GM13976 (cell line): Measurements from ENCODE around the gene LRIG1.

Source experiments
- DNase-seq: peaks from one replicate; pipeline ENCODE4 v3.0.0; 2012; ENCODE audit warnings: low spot score
- in situ Hi-C: fragments of 300-500 bp; cut with MboI; formaldehyde crosslinking; loops from one replicate; pipeline ENCODE4 v1.12.0; 2022; ENCODE audit warnings: low sequenced_read_pairs, mixed read lengths, inconsistent platforms; ENCODE audit not compliant: unreplicated experiment
- TF ChIP-seq, protein P1 (sequence below): IDR thresholded peaks from 2 replicates; pipeline ENCODE4 v1.5.1; 2012; ENCODE audit warnings: borderline replicate concordance, mild to moderate bottlenecking; ENCODE audit not compliant: insufficient read depth; ENCODE audit errors: extremely low read depth, missing control alignments, control extremely low read depth

Gene LRIG1

DNA sequence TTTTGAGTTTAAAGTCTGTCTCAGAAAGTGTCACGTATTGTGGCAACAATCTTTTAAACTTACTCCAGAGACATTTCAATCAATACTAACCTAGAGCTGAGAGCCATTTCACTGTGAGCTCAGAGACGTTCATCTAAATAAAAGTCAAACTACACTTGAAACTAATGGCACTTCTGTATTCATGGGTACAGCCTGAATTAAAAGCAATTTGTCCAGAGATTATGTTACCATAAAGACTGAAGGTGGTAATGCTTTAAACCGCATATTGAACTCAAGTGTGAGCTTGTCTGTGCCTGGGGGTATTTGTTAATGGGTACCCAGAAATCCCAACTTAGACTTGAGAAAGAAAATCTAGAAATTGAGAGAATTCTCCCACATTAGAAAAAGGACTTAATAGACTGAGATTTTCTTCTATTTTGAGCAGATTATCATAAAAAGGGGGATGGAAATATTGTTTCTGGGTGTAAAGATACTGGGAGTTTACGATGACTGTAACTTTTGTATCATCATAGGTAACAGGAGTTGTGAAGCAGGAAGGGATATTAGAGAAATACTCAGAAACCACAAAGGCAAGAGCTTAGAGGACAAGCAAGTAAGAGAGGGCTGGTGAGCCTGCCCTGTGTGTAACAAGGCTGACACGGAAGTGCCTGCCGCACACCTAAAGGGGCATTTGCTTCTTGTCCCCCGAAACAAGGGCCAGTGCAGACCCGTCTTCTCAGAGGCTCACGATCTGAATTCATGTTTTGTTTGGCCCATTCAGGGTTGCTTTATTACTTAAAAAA is 36.9 kb downstream of the LRIG1 start:
- DNase-seq, result no peak
- TF ChIP-seq, protein P1, sequence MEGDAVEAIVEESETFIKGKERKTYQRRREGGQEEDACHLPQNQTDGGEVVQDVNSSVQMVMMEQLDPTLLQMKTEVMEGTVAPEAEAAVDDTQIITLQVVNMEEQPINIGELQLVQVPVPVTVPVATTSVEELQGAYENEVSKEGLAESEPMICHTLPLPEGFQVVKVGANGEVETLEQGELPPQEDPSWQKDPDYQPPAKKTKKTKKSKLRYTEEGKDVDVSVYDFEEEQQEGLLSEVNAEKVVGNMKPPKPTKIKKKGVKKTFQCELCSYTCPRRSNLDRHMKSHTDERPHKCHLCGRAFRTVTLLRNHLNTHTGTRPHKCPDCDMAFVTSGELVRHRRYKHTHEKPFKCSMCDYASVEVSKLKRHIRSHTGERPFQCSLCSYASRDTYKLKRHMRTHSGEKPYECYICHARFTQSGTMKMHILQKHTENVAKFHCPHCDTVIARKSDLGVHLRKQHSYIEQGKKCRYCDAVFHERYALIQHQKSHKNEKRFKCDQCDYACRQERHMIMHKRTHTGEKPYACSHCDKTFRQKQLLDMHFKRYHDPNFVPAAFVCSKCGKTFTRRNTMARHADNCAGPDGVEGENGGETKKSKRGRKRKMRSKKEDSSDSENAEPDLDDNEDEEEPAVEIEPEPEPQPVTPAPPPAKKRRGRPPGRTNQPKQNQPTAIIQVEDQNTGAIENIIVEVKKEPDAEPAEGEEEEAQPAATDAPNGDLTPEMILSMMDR, result no peak
- in situ Hi-C loops, result no loop called here

DNA sequence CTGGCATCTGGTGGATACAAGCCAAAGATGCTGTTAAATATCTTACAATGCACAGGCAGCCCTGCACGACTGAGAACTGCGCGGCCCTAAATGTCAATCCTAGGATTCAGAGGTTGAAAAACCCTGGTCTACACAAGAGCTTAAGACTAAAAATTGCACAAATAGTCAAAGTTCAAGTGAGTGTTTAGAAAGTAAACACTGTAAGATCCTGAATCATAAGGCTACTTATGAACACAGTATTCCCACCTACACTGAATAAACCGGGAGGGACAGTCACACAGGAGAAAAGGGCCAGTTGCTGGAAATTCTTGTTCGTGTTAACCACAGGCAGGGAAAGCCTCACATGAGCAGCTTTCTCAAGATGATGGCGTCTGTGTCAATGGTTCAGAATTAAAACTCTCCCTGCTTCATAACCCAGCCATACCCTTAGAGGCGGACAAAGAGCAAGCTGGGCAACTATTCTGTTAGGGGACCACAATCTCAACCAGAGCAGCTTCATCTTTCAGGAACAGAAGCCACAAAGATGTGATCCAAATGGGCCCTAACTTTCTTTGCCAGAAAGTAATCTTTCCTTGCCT is 37.7 kb downstream of the LRIG1 start:
- in situ Hi-C loops, result no loop called here
- TF ChIP-seq, protein P1, result no peak
- no peak for DNase-seq

DNA sequence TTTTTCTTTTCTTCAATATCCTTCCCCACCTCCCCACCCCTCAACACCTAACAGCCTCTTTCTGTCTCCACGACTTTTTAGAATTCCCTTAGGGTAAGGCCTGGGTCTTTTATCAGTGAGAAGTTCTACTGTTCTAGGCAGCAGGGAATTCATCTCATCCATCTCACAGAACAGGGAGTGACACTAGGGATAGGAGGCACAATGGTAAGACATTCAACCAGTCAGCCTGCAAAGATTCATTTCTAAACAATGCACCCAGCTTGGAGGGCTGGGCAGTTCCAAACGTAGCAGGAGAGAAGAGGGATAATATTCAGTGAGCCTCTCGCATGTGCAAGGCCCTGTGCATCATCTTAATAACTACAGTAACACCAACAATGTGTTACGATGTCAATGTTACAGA is 43.6 kb downstream of the LRIG1 start:
- DNase-seq, result no peak
- TF ChIP-seq, protein P1, result no peak
- in situ Hi-C loops, result no loop called here

DNA sequence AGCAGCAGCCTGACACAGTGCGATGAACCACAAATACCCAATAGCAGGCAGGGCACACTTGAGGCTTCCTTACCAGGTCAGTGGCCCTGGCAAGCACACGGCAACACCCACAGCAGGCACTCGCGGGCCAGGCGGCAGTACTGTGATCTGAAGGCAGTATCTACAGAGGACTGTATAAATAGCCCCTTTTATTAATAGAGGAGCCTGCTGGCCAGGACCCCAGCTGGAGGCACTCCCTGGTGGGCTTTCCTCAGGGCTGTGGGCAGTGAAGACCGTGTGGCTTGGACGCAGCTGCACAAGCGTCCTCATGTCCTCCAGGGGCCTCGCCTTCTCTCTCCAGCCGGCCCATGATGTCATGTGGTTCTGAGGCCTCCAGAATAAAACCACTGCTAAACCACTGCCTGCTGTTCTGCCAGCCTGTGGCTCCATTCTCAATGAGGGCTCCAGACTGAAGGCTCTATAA is 44.1 kb downstream of the LRIG1 start:
- in situ Hi-C loops, result no loop called here
- DNase-seq, result no peak
- TF ChIP-seq, protein P1, result no peak

DNA sequence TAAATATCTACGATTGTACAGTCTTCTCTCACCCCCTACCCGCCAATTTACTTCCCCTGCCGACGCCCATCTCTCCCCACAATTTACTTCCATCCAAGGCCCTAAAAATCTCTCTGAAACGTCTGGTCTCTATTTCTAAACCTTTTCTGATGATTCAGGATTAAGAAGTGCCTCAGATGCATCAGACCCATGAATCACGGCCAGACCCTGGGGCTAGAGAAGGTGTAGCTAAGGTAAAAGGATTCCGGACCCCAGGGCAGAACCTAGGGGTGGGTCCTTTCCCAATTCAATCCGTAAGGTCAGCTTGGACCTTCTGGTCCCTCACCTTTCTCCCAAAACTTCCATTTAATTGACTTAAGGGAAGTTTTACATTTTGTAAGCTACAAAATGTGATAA is 46.4 kb downstream of the LRIG1 start:
- in situ Hi-C loops, result no loop called here
- TF ChIP-seq, protein P1, result no peak
- DNase-seq, result no peak

DNA sequence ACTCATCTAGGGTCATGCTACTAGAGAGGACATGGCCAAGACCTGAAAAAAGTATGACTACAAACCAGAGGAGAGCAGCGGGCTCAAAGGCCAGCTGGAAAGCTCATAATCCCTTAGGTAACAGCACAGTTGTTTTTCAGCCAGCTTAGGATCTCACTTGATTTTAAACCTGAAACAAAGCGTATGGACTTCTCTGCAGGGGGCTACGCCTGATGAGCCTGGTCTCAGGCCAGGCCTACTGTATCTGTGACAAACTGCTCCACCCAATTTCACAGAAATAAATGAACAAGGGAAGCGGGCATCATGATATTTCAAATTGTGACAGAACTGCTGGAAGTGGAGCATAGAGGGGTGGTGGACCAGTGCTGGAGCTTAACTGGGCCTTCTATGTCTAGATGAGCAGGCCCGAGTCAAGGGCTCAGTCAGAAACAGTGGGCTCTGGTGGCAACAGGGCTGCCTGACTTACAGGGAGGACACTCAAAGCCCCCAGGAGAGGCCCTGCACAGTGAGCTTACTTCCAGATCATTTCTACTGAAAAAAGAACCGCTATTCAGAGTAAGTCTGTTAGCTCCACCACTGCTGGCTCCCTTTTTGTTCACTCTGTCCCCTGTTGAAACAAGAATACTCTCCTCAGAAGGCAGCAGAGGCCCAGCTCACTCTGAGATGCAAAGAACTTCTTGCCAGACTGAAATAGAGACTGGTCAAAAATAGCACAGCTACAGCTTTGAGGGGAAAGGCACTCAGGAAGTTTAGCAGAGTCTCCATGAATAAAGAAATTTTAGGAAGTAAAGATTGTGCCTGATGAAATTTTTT is 47.0 kb downstream of the LRIG1 start:
- TF ChIP-seq, protein P1, result no peak
- no peak for DNase-seq
- in situ Hi-C loops, result no loop called here
